AG04449 (cell line): Measurements from ENCODE around the gene VPS33B.

Experiments used
- CTCF ChIA-PET: fragments of 350-600 bp; formaldehyde crosslinking; extraction: SDS; loops from one replicate; lab custom pipeline; 2021; ENCODE audit warnings: antibody characterized with exemption; lab: Yijun Ruan, JAX
- POLR2A ChIA-PET: fragments of 400-600, 350-600 bp; formaldehyde crosslinking; extraction: SDS; loops from one replicate; lab custom pipeline; 2020; ENCODE audit warnings: antibody characterized with exemption, inconsistent platforms; lab: Yijun Ruan, JAX
- DNase-seq: peaks from one replicate; pipeline ENCODE4 v3.0.0-alpha.2; 2010; ENCODE audit warnings: low read depth, low spot score
- H3K4me3 ChIP-seq: 2 replicates; pipeline ENCODE4 v1.5.1; 2011; ENCODE audit warnings: low read depth, mild to moderate bottlenecking, control low read depth, low read length
- TF ChIP-seq, protein P1 (sequence below): IDR thresholded peaks from one replicate; pipeline ENCODE4 v1.5.1; 2011; ENCODE audit warnings: mild to moderate bottlenecking, moderate library complexity, low read length, control low read depth, inconsistent platforms; ENCODE audit not compliant: insufficient read depth; ENCODE audit errors: missing control alignments

The VPS33B gene

DNA sequence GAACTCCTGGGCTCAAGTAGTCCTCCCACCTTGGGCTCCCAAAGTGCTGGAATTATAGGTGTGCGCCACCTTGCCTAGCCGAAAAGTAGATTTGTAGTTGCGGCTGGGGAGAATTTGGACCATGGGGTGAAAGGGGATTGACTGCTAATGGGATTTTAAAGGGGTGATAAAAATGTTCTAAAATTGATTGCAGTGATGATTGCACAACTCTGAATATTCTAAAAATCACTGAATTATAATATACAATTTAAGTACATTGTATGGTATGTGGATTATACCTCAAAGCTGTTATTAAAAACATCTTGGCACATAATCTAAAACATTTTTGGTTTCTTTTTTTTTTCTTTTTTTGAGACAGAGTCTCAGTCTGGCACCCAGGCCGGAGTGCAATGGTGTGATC lies 31.9 kb downstream of the VPS33B start:
- ChIA-PET CTCF (interaction anchor here (0.9 to 5.3 kb wide), 3 partner anchors 33 to 58 kb away, joined by 3 to 47 read pairs (median 11); partner anchors contain the start of gene HDDC3), POLR2A (no interaction called here)
- no peak for DNase-seq
- no peak overlapping the region for H3K4me3 ChIP-seq
- TF ChIP-seq, protein P1, sequence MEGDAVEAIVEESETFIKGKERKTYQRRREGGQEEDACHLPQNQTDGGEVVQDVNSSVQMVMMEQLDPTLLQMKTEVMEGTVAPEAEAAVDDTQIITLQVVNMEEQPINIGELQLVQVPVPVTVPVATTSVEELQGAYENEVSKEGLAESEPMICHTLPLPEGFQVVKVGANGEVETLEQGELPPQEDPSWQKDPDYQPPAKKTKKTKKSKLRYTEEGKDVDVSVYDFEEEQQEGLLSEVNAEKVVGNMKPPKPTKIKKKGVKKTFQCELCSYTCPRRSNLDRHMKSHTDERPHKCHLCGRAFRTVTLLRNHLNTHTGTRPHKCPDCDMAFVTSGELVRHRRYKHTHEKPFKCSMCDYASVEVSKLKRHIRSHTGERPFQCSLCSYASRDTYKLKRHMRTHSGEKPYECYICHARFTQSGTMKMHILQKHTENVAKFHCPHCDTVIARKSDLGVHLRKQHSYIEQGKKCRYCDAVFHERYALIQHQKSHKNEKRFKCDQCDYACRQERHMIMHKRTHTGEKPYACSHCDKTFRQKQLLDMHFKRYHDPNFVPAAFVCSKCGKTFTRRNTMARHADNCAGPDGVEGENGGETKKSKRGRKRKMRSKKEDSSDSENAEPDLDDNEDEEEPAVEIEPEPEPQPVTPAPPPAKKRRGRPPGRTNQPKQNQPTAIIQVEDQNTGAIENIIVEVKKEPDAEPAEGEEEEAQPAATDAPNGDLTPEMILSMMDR, result no peak

DNA sequence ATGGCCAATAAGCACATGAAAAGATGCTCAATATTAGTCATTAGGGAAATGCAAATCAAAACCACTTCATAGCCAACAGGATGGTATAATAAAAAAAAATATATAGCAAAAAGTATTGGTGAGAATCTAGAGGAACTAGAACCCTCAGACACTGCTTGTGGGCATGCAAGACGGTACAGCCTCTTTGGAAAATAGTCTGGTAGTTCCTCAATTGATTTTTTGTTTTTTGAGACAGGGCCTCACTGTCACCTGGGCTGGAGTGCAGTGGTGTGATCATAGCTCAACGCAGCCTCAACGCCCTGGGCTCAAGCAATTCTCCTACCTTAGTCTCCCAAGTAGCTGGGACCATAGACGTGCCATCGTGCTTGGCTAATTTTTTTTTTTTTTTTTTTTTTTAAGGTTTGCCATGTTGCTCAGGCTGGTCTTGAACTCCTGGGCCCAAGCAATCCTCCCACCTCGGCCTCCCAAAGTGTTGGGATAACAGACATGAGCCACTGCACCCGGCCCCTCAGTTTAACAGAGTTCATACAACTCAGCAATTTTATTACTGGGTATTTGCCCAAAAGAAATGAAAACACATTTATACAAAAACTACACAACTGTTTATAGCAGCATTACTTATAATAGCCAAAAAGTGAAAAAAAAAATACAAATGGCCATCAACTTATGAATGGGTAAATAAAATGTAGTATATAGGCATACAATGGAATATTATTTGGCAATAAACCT lies 33.2 kb downstream of the VPS33B start:
- no peak overlapping the region for H3K4me3 ChIP-seq
- POLR2A ChIA-PET, result no interaction called here
- CTCF ChIA-PET, result interaction anchor here (0.9 to 5.3 kb wide), 6 partner anchors 32 to 61 kb away, joined by 3 to 47 read pairs (median 4); partner anchors contain the start of genes HDDC3 and UNC45A
- DNase-seq, result no peak
- TF ChIP-seq, protein P1, result no peak

DNA sequence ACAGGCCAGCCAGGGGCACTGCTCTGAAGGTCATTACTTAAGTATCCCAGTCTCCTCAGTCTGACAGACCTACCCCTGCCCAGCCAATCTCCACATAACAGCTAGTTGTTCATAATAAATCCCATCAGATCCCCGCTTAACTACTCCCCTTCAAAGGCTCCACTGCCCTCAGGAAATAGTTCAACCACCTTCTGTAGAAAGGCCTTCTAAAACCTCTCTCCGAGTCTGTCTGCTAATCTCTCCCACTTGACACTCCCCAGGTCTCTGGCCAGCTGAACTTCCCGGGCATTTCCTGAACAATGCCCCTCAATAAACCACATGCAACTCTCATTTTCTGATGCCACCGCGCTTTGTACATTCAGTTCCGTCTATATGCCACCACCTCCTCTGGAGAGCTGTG lies 34.1 kb downstream of the VPS33B start:
- TF ChIP-seq, protein P1, result no peak
- CTCF ChIA-PET, result interaction anchor here (1.1 to 5.3 kb wide), 4 partner anchors 31 to 62 kb away, joined by 3 to 47 read pairs (median 5); partner anchors contain the start of genes HDDC3 and UNC45A
- DNase-seq, result no peak
- no peak overlapping the region for H3K4me3 ChIP-seq
- POLR2A ChIA-PET, result no interaction called here

DNA sequence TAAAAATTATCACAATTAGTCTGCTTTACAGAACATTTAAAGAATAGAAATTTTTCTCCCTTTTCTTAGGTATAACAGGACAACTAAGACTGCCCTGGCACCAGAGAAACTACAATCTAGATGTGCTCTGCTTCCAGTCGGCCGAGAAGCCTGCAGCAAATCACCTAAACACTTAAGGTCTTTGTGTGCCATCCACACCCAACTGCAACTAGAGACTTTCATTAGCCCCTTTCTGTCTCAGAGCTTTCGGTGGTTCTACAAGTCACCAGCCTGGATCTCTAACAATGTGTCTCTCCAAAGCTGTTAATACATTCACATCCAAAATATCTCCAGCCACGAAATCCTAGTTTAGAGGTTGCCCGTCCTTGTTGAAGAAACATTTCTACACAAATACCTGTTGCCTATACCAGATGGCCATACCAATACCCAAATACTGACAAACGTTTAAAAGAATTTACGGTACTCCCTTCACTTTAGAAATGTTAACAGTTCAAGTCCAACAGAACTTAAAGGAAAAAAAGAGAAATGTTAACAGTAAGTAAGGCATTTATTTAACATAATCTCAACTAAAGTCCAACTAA lies 34.7 kb downstream of the VPS33B start:
- TF ChIP-seq, protein P1, result no peak
- ChIA-PET POLR2A (no interaction called here), CTCF (interaction anchor here (1.1 to 5.3 kb wide), 4 partner anchors 30 to 62 kb away, joined by 3 to 47 read pairs (median 5); partner anchors contain the start of genes HDDC3 and UNC45A)
- no peak for DNase-seq
- H3K4me3 ChIP-seq, result no peak overlapping the region

DNA sequence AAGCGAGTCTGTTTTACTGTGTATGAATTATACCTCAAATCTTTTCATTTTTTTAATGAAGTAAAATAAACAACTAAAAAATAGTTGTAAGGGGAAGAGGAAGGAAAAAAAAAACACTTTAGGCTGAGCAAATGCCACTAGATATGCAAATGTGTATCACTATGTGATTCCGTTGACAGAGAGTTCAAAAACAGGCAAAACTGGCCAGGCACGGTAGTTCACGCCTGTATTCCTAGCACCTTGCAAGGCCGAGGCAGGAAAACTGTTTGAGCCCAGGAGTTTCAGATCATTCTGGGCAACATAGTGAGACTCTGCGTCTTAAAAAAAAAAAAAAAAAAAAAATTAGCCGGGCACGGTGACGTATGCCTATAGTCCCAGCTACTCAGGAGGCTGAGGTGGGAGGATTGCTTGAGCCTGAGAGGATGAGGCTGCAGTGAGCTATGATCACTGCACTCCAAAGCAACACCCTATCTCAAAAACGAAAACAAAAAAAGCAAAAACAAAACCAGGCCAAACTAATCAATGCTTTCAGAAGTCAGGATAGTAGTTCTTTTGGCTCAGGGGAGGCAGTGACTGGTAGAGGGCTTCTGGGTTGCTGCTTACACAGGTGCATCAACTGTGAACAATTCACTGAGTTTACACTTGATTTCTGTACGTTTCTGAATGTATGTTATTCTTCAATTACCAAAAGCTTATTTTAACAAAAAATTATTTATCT lies 35.4 kb downstream of the VPS33B start:
- no peak overlapping the region for H3K4me3 ChIP-seq
- POLR2A ChIA-PET, result no interaction called here
- TF ChIP-seq, protein P1, result no peak
- CTCF ChIA-PET, result interaction anchor here (1.5 to 12.6 kb wide), 4 partner anchors 28 to 55 kb away, joined by 4 to 169 read pairs (median 26); partner anchors contain the start of genes HDDC3, RCCD1 and UNC45A
- DNase-seq, result no peak
